ENCODE results near the gene PRKN.

- no peak for TF ChIP-seq POLR2A (IDR thresholded peaks at IDR 0.05)
- TF ChIP-seq CTCF (IDR thresholded peaks at IDR 0.05): no peak
These were observed 1151.9 kb downstream of the PRKN start for GRCh38 chr6:161575523-161576254.

Data from thyroid gland (tissue), 4 donors.